Suppressor macrophage treated with lipopolysaccharide for 4 hours (primary cell): Measurements from ENCODE around the gene MUC5B.
"Not testable (repeated sequence)": the region's sequence is repeated elsewhere in the genome, so short reads cannot be mapped to it uniquely, and the experiment has no call there.

Experiments used
- DNase-seq: peaks from one replicate; pipeline ENCODE4 v3.0.0-alpha.2; 2020

The MUC5B gene, protein sequence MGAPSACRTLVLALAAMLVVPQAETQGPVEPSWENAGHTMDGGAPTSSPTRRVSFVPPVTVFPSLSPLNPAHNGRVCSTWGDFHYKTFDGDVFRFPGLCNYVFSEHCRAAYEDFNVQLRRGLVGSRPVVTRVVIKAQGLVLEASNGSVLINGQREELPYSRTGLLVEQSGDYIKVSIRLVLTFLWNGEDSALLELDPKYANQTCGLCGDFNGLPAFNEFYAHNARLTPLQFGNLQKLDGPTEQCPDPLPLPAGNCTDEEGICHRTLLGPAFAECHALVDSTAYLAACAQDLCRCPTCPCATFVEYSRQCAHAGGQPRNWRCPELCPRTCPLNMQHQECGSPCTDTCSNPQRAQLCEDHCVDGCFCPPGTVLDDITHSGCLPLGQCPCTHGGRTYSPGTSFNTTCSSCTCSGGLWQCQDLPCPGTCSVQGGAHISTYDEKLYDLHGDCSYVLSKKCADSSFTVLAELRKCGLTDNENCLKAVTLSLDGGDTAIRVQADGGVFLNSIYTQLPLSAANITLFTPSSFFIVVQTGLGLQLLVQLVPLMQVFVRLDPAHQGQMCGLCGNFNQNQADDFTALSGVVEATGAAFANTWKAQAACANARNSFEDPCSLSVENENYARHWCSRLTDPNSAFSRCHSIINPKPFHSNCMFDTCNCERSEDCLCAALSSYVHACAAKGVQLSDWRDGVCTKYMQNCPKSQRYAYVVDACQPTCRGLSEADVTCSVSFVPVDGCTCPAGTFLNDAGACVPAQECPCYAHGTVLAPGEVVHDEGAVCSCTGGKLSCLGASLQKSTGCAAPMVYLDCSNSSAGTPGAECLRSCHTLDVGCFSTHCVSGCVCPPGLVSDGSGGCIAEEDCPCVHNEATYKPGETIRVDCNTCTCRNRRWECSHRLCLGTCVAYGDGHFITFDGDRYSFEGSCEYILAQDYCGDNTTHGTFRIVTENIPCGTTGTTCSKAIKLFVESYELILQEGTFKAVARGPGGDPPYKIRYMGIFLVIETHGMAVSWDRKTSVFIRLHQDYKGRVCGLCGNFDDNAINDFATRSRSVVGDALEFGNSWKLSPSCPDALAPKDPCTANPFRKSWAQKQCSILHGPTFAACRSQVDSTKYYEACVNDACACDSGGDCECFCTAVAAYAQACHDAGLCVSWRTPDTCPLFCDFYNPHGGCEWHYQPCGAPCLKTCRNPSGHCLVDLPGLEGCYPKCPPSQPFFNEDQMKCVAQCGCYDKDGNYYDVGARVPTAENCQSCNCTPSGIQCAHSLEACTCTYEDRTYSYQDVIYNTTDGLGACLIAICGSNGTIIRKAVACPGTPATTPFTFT (N-terminal part only)

DNA sequence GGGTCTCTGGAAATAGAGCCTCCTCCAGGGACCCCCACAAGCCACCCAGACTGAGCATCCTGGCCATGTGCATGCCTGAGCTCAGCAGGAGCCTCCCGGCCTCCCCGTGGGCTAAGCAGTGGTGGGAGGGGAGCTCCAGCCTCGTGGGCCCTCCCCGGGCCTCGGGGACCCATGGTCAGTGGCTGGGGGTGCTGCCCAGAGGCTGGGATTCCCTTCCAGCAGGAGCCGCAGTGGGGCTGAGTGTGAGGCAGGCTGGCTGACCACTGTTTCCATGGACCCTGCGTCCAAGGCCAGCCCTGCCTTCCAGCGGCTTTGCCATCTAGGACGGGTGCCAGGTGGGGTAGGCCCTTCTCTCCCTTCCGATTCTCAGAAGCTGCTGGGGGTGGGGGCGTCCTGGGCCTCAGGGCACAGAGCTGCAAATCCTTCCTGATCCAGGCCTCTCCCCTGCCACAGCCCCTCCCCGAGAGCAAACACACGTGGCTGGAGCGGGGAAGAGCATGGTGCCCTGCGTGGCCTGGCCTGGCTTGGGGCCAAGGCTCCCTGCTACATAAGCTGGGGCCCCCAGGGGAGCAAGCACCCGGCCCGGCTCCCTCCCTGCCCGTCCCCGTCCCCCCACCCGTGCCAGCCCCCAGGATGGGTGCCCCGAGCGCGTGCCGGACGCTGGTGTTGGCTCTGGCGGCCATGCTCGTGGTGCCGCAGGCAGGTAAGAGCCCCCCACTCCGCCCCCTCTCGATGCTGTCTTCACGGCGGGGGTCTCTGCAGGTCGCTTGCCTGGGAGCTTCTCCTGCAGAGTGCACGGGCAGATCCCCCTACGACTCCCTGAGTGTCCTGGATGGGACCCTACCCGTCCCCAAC is at the start of gene MUC5B:
TSS of gene MUC5B (plus strand) at position 576 of the 855 bp plus-strand sequence. CDS start at position 634, 58 bp downstream.
- no peak for DNase-seq

DNA sequence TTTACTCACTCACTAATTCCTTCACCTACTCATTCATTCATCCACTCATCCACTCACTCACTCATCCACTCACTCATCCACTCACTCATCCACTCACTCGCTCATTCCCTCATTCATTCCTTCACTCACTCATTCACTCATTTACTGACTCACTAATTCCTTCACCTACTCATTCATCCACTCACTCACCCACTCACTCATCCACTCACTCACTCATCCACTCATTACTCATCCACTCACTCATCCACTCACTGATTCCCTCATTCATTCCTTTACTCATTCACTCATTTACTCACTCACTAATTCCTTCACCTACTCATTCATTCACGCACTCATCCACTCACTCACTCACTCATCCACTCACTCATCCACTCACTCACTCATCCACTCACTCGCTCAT is 49.5 kb upstream of the MUC5B start:
- DNase-seq, result not testable (repeated sequence)

DNA sequence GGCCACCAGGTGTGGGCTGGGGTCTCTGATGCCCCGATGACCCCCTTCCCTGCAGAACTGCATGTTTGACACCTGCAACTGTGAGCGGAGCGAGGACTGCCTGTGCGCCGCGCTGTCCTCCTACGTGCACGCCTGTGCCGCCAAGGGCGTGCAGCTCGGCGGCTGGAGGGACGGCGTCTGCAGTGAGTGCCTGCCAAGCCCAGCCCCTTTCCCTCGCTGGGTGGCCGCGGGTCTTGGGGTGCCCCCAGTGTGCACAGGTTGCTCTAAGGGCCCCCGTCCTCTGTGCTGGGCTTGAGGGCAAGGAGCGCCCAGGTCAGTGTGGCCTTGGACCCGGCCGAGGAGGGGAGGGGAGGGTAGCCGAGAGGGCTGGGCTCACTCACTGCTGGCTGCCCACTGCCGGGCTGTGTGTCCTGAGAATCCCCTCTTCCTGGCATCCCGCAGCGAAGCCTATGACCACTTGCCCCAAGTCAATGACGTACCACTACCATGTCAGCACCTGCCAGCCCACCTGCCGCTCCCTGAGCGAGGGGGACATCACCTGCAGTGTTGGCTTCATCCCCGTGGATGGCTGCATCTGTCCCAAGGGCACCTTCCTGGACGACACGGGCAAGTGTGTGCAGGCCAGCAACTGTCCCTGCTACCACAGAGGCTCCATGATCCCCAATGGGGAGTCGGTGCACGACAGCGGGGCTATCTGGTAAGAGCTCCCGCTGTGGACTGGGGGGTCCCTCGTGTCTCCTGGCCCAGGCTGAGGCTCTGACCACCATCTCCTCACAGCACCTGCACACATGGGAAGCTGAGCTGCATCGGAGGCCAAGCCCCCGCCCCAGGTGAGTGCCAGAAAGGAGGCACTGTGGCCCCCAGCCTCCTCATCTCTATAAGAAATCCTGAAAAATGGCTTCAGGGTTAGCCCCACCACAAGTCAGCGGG is 48.2 kb upstream of the MUC5B start:
- DNase-seq, result no peak

DNA sequence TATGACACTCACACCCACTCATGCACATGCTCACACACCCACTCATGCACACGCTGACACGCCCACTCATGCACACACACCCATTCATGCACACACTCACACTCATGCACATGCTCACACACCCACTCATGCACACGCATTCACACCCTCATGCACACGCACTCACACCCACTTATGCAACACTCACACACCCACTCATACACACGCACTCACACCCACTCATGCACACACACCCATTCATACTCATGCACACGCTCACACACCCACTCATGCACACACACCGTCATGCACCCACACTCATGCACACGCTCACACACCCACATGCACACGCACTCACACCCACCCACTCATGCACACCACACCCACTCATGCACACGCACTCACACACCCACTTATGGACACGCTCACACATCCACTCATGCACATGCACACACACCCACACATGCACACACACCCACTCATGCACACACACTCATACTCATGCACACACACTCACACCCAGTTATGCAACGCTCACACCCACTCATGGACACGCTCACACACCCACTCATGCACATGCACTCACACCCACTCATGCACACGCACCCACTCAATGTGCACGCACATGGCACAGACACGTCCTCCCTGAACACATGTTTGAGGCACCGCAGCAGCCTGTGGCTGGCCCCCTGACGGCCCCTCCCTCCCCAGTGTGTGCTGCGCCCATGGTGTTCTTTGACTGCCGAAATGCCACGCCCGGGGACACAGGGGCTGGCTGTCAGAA is 47.2 kb upstream of the MUC5B start:
- DNase-seq, result no peak

DNA sequence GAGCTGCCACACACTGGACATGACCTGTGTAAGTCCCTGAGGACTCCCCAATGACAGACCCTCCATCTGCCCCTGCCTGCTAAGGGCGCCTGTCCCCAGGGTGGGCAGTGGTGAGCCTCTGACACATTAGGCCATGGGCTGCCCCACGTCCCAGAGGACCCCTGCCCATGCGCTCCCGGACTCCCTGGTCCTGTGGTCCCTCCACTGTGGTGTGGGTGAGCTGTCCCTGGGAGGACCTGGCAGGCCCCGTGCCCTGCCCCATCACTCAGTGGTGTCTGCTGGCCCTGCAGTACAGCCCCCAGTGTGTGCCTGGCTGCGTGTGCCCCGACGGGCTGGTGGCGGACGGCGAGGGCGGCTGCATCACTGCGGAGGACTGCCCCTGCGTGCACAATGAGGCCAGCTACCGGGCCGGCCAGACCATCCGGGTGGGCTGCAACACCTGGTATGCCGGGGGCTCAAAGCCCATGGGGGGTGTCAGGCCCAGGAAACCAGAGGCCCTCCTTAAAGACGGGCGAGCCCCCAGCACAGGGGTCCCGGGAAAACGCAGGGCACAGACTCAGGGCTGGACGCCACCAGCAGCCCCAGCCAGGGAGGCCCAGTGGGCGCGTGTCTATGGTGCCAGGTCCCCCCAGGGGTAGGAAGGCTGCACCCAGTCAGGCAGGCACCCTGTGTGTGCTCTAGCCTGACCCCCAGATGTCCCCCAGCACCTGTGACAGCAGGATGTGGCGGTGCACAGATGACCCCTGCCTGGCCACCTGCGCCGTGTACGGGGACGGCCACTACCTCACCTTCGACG is 46.4 kb upstream of the MUC5B start:
- no peak for DNase-seq

GRCh38 chr11:1177020-1177770 is 45.7 kb upstream of the MUC5B start:
- no peak for DNase-seq

DNA sequence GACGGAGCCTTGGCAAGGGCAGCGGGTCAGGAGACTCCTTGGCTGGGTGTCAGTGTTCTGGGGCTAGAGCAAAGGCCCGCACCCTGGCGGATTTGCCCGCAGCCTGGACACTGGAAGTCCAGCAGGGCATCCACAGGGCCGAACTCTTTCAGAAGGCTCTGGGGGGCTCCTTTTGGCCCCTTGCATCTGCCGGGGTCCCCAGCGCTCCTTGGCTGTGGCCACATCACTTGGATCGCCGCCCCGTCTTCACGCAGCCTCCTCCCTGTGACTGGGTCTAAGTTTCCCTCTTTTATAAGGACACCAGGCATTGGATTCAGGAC is 45.1 kb upstream of the MUC5B start:
- no peak for DNase-seq

GRCh38 chr11:1178201-1178885 is 44.5 kb upstream of the MUC5B start:
- no peak for DNase-seq

- no peak for DNase-seq
Measured at GRCh38 chr11:1178906-1179305, 44.0 kb upstream of the MUC5B start.

GRCh38 chr11:1179641-1180040 is 43.2 kb upstream of the MUC5B start:
- no peak for DNase-seq

DNA sequence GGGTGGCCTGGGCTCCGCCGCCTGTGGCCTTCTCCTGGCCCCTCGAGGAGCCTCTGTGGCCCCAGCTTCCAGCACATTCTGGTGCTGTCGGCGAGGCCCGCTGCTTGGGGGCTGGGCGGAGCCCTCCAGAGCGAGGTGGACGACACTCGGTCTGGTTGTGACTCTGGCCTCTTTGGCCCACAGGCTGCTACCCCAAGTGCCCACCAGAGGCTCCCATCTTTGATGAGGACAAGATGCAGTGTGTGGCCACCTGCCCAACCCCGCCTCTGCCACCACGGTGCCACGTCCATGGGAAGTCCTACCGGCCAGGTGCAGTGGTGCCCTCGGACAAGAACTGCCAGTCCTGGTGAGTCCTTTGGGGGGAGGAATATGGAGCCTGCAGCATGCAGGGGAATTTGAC is 42.7 kb upstream of the MUC5B start:
- DNase-seq, result no peak

- no peak for DNase-seq
Measured at GRCh38 chr11:1180947-1181391, 41.9 kb upstream of the MUC5B start.

DNA sequence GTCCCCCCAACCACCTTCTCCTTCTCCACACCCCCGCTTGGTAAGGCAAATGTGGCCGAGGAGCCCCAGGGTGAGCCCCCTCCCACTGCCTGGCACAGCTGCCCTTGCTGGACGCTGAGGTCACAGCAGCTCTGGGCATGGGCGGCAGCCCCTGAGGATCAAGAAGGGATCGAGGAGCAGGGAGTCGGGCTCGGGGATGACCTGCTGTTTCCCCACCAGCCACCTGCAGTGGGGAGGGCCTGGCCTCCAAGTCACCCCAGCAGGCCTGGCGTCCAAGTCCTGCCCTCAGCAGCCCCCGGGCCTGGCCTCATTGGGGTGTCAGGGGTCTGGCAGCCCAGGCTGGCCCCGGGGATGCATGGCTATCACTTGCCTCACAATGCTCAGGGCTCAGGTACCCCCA is 41.4 kb upstream of the MUC5B start:
- DNase-seq, result no peak

DNA sequence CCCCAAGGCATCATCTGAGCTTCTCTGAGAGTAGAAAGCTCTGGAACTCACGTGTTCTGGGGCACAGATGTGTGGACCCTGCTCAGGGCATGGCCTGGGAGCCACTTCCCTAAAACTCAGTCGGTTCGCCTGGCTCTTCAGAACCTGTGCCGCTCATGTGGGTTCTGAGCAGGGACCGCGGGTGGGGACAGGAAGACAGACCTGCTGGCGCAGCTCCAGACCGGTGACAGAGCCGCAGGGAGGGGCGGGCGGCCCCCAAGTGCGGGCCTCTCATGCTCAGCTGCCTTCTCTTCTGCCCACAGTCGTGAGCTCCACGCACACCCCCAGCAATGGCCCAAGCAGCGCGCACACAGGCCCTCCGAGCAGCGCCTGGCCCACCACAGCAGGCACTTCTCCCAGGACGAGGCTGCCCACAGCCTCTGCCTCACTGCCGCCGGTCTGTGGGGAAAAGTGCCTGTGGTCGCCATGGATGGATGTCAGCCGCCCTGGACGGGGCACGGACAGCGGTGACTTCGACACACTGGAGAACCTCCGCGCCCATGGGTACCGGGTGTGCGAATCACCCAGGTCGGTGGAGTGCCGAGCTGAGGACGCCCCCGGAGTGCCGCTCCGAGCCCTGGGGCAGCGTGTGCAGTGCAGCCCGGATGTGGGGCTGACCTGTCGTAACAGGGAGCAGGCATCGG is 40.9 kb upstream of the MUC5B start:
- DNase-seq, result no peak

- not testable (repeated sequence) for DNase-seq
Measured at GRCh38 chr11:1184139-1184538, 38.7 kb upstream of the MUC5B start.

- not testable (repeated sequence) for DNase-seq
Measured at GRCh38 chr11:1188451-1189130, 34.3 kb upstream of the MUC5B start.

DNA sequence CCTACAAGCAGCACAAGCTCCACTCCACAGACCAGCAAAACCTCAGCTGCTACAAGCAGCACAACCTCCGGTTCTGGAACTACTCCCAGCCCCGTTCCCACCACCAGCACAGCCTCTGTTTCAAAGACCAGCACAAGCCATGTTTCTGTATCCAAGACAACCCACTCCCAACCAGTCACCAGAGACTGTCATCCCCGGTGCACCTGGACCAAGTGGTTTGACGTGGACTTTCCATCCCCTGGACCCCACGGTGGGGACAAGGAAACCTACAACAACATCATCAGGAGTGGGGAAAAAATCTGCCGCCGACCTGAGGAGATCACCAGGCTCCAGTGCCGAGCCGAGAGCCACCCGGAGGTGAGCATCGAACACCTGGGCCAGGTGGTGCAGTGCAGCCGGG is 33.0 kb upstream of the MUC5B start:
- not testable (repeated sequence) for DNase-seq
